NCI-H1048 (cell line): ENCODE measurements around the gene KRT77.

Experiments
- DNase-seq: peaks from one replicate; lab custom pipeline; 2025; lab: John Stamatoyannopoulos, UW

KRT77 gene

GRCh38 chr12:52692254-52692653, 11.1 kb downstream of the KRT77 start:
- DNase-seq = no peak

- DNase-seq = no peak
These were observed 11.5 kb downstream of the KRT77 start for GRCh38 chr12:52691841-52692150.

- no peak for DNase-seq
These were observed 12.1 kb downstream of the KRT77 start for GRCh38 chr12:52691076-52691840.

DNA sequence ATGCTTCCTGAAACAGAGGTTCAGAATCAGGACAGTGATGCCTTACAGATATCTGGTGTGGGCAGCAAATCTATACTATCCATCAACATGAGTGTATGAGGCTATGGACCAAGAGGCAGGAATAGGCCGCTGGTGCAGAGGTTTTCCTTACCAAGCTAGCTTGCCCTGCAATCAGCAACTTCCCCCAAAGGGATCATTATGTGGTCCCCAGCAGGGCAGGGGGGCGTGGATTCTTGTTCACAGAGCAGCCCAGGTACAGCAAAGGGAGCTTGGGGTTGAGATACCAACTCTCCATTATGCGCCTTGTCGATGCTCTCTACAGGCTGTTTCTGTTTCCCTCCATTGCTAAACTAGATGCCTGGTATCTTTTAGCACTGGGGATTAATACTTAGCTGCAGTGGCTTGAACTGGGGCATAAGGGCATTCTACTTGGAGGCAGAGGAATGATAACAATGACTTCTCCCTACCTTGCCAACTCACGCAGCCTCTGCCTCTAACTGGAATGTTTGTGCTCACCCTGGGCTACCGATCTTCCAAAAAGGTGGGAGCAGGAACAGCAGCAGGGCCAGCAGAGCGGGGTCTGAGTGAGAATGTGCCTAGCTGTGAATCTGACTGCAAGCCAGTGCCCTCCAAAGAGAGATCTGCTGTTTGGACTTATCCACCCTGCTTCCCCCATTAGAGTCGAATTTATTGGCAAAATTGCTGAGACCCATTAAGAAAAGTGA, 12.8 kb downstream of the KRT77 start:
- no peak for DNase-seq

DNA sequence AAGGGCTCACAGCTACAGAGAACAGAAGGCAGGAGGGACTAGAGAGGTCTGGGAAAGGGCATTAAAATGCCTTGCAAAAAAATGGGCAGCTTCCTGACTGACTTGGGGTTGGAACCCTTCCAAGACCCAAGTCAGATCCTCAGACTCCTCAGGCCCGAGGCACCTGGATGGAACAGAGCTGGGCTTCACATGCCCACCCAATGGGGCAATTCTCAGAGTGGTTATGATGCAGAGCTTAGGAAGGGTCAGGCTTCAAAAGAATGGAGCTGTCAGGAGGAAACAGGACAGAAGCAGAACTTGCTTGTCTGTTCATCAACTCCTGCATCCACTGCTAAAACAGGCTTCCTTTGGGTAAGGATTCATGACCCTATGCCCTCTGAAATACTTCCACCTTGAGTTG, 13.4 kb downstream of the KRT77 start:
- DNase-seq = no peak

DNA sequence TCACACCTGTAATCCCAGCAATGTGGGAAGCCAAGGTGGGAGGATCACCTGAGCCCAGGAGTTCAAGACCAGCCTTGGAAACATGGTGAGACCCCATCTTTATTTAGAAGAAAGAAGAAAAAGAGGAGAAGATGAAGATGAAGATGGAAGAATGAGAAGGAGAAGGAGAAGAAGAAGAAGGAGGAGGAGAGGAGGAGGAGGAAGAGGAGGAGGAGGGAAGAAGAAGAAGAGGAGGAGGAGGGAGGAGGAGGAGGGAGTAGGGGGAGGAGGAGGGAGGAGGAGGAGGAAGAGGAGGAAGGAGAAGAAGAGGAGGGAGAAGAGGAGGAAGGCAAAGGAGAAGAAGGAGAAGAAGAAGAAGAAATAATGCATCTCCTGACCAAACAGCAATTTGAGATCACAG, 14.1 kb downstream of the KRT77 start:
- no peak for DNase-seq

DNA sequence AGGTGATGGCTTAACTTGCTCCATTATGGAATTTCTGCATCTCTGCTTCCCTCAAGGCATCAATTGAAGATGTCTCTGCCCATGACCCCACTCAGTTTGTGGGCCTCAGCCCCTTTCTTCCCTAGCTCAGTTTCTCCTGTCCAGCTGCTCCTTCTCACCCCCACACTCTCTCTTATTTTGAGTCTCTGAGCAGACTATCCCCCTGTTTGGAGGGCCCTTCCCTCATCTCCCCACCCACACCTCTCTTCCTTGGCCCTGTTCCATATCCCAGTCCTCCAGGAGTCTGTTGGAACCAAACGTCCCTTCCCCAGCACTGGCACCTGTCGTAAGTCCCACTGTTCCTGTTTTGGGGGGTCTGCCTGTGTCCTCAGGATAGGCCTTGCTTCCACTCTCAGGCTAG, 14.8 kb downstream of the KRT77 start:
- DNase-seq = no peak

DNA sequence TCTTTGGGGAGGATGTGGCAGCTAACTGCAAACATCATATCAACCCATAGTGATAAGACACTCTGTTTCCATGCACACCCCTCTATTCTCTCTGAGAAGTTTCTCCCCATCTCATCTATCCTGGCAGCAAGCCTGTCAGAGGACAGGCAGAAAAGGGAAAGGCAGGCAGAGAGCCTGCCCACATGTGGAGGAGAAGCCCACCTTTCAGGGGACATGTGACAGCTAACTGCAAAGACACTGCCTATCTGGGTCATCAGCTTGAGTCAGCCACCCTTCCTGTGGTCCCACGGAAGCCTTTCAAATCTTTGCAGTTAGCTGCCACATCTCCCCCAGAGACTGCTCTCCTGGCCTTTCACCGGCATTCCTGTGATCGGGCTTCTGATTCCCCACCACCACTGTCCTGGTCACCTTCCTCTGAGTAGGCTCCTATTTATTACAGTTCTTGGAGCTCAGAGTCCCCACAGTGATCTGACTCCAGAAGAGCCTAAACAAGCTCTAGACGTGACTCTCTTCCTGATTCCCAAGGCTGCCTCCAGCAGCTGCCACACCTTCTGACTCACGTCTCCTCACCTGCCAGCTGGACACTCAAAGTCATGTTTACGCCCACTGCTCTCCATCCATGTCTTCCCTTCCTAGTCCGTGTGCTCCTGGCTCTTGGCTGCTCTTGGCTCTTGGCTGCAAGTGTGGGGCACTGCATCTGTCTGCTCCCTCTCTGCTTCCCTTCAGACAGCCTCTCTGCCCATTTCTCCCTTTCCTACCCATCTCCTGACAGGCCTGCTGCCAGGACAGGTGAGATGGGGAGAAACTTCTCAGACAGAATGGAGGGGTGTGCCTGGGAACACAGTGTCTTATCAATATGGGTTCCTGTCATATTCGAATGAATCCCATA, 15.6 kb downstream of the KRT77 start:
- no peak for DNase-seq

GRCh38 chr12:52686756-52687487, 16.4 kb downstream of the KRT77 start:
- DNase-seq = no peak

GRCh38 chr12:52686063-52686462, 17.3 kb downstream of the KRT77 start:
- no peak for DNase-seq

DNA sequence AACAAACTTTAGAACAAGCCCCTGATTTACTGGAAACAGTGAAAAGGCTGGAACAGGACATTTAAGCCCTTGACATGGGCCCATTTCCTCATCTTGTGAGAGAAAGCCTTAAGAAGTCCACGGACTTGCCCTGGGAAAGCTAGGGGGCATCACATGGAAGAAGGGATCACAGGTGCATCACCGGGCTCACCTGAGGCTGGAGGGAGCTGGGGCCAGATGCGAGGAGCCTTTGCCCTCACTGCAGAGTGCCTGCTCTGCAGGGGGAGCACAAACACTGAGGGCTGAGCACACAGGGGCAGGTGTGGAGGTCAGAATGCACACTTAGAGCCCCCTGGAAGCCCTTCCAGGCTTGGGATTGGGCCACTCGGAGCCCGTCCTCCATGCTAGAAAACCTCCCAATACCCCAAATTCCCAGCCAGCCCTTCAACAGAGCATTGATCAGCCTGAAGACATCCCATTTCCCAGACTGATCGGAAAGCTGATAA, 17.9 kb downstream of the KRT77 start:
- DNase-seq = no peak

GRCh38 chr12:52684431-52684830, 18.9 kb downstream of the KRT77 start:
- DNase-seq = no peak

DNA sequence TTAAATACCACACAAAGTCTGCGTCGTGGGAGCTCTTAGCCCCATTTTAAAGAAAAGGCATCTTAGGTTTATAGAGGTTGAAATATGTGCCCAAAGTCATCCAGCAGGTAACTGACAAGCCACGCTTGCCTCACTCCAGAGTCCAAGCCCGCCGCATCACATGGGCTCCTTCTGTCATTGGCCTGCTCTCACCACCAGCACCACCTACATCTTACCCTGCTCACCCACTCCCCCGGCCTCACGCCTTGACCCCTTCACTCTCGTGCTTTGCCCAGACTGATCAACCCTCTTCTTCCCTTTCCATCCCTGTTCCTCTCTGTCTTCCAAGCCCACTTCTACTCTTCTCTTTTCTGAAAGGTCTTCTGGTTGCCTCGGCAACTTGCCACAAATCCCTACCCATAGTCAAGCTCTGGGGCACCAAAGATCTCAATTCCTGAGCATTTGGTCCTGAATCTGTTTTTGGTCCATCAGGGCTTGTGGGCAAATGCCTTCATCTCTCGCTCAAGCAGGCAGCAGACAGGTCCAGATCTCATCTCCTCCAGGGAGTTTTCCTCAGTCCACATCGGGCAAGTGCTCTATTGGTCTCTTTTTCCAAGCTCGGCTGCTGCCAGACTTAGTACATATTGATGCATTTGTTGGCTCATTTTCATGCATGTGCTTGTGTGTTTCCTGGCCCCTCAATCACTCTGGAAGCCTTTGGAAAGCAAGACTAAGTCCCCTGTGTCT, 19.6 kb downstream of the KRT77 start:
- DNase-seq = no peak

DNA sequence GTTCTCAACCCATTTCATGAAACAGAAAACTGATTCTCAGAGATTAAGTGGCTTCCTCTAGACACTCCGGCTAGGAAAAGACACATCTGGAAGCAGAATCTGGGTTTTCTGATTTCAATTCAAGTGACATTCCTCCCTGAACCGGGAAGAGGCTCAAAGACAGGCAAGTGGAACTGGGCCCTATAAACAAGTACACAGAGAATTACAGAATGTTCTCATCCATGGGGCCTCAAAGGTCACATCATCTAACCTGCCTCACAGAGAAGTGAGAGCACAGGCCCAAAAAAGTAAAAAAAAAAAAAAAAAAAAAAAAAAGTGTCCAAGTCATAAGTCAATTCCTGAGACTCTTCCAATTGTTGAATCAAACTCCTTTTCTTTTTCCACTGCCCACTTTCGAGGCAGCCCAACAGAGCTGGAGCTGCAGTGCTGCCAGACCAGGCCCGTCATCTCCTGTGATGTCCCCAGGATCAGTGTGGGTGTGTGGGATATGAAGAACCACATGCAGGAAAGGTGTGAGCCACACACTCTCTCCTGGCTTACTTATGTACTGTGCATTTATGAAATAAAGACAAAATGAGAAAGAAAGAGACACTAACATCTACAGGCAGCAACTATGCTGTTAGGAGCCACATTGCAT, 20.3 kb downstream of the KRT77 start:
- no peak for DNase-seq

DNA sequence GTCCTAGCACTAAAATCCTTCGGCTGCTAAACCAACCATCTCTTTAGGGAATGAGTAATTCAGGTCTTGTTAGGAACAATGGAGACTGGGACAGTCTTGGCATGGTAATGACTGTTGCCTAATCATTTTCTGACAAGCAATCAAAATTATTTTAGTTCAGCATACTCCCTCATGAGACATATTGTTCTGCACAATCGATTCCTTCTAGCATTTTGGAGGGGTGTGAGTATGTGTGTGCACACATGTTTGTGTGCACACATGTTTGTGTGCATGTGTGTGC, 21.0 kb downstream of the KRT77 start:
- DNase-seq = no peak

DNA sequence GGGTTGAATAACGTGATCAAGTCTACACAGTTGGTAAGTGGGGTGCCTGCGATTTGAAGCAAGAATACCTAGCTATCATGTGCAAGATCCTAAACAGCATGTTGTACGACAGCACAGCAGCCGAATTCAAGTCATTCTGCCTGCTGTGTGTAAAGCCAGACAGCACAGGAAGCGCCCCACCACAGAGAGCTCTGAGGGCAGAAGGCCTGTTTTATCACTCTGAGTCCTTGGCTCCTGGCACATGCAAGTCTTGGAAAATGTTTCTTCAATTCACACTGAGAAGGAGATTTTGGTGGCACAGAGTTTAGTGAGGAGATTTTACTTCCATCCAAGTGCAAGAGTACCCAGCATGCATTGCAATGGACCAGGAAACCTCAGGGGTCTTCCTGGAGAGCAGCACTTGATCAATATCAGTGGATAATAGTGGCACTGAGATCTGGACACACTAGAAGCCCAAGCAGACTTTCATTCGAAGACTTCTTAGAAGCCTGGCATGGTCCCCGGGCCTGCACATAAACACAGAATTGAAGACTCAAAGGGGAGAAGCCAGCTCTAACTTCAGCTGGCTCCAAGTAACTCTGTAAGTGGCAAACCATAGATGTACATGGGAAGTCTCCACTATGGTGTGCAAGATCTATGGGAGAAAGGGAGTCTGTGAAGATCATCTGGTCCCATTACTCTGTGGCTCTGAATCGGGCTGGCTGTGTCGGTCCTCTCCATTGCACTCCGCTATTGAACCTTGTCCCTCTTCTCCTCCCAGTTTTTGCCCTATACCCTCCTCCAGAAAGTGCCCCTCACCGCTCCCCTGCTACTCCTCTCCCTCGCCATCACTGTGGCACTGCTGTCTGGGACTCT, 21.6 kb downstream of the KRT77 start:
- DNase-seq = no peak

DNA sequence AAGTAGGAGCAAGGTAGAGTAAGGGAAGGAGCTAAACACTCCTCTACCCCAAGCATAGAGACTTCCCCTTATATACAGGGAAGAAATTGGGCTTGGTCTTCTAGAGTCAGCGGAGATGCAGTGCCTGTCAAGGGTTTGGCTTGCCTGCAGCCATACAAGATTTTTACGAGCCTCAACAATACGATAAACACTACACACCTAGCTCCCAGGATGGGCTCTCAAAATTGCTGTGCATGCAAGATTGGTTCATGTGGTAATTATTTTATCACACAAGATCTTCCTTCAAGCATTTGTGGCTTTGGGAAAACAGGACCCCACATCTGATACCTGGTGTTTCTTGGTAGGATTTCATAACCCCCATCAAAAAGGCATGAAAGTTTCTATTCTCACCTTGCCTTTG, 23.0 kb downstream of the KRT77 start, which contains the start of gene KRT1:
Gene KRT1, minus strand, starts transcription at position 45 of the 400 bp plus-strand sequence. CDS start 59 bp downstream, outside the sequence.
- no peak for DNase-seq

DNA sequence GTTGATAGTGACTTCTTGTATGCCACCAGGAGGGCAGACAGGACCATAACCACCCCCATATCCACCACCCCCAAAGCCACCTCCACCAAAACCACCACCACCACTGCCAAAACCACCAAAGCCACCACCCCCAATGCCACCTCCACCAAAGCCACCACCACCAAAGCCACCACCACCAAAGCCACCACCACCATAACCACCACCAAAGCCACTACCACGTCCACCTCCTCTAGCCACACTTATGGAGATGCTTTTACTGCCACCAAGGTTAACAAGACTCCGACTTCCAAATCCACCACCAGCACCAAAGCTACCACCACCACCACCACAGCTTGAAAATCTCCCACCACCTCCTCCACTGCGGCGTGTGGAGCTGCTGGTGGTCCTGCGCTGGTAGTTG, 23.4 kb downstream of the KRT77 start:
- DNase-seq = no peak

- DNase-seq = no peak
These were observed 25.7 kb downstream of the KRT77 start for GRCh38 chr12:52677671-52678070.

DNA sequence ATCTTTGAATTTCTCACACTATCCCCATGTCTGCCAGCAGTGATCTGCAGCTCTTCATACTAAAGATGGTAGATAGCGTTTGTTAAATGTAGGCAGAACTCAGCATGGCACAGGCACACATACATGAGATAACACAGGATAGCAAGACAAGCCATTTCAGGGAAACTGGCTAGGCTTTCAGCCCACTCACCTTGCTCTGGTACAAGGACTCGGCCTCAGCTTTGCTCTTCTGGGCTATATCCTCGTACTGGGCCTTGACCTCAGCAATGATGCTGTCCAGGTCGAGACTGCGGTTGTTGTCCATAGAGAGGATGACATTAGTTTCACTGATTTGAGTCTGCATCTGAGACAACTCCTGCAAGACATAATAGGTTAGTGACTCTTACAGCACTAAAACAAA, 26.2 kb downstream of the KRT77 start:
- DNase-seq = no peak
